Measurements from ENCODE around the gene ERV3-1.
"Not testable (repeated sequence)": the region's sequence is repeated elsewhere in the genome, so short reads cannot be mapped to it uniquely, and the experiment has no call there.

Gene ERV3-1

GRCh38 chr7:64944667-64945502 is 61.6 kb downstream of the ERV3-1 start:
- not testable (repeated sequence) for DNase-seq (ENCODE audit: low read depth, low spot score)
